ENCODE measurements around the gene KIF1A. TPM values are rescaled to one million over a fixed set of nuclear protein-coding genes. Genes with fewer than 3 reads are reported as not detected.
A peak's percentile ranks its signal among the peaks of the same experiment; 100 is the strongest.

Gene KIF1A
- total RNA-seq, 1 donor from 2014 or later = 29.9 TPM

- Histone ChIP-seq H3K9me3 (ENCODE audit: low read depth) (no peaks in the 10 kb centered on the region), H3K36me3 (no peaks in the 10 kb centered on the region), H3K27ac (no peak within 1 kb of the TSS), H3K4me3 (no peak within 1 kb of the TSS), H4K20me1 (ENCODE audit: low read depth) (no peaks in the 10 kb centered on the region), H3K9ac (no peak within 1 kb of the TSS), H3F3A (ENCODE audit: low read depth) (no peaks in the 10 kb centered on the region), H3K4me1 (no peaks in the 10 kb centered on the region), H3K4me2 (no peak within 1 kb of the TSS), H3K27me3 (no peaks in the 10 kb centered on the region), H2AFZ (replicated peaks) (no peak within 1 kb of the TSS), H3K79me2 (ENCODE audit: low read depth) (no peaks in the 10 kb centered on the region)
- Mint-ChIP-seq H3K36me3 (no peaks in the 10 kb centered on the region), H3K4me1 (peaks cover 10% of the 10 kb centered on the region), H3K27ac (peak within 1 kb of the TSS; percentile 42), H3K27me3 (ENCODE audit: insufficient read depth, low read depth) (peaks cover 3% of the 10 kb centered on the region), H3K4me3 (no peak within 1 kb of the TSS), H3K9me3 (no peaks in the 10 kb centered on the region)
- TF ChIP-seq EZH2 (IDR thresholded peaks at IDR 0.05) (no peak), EZH2phosphoT487 (IDR thresholded peaks at IDR 0.05) (no peak), CTCF (IDR thresholded peaks at IDR 0.05) (no peak)
- DNase-seq (ENCODE audit: low spot score) = no peak
Measured at GRCh38 chr2:240868286-240869108, 48.5 kb upstream of the KIF1A start, which contains the start of gene AGXT. TSS of gene AGXT (plus strand) at chr2:240868824. CDS start at chr2:240868866, 42 bp downstream.

GRCh38 chr2:240865391-240865790 lies 45.4 kb upstream of the KIF1A start:
- Histone ChIP-seq H3F3A (ENCODE audit: low read depth) (no peaks in the 10 kb centered on the region), H3K27me3 (no peaks in the 10 kb centered on the region), H3K4me3 (no peak overlapping the region), H3K9me3 (ENCODE audit: low read depth) (no peaks in the 10 kb centered on the region), H3K4me2 (no peak overlapping the region), H3K27ac (no peak overlapping the region), H3K36me3 (no peaks in the 10 kb centered on the region), H3K79me2 (ENCODE audit: low read depth) (no peaks in the 10 kb centered on the region), H3K9ac (no peak overlapping the region), H3K4me1 (no peaks in the 10 kb centered on the region), H2AFZ (replicated peaks) (no peak overlapping the region), H4K20me1 (ENCODE audit: low read depth) (no peaks in the 10 kb centered on the region)
- no peak for TF ChIP-seq CTCF (IDR thresholded peaks at IDR 0.05)
- no peak for TF ChIP-seq EZH2phosphoT487 (IDR thresholded peaks at IDR 0.05)
- TF ChIP-seq EZH2 (IDR thresholded peaks at IDR 0.05) = no peak
- Mint-ChIP-seq H3K9me3 (no peaks in the 10 kb centered on the region), H3K36me3 (no peaks in the 10 kb centered on the region), H3K27me3 (ENCODE audit: insufficient read depth, low read depth) (peaks cover 3% of the 10 kb centered on the region), H3K4me3 (no peak overlapping the region), H3K4me1 (peaks cover 10% of the 10 kb centered on the region), H3K27ac (no peak overlapping the region)
- no peak for DNase-seq (ENCODE audit: low spot score)

- H3K27ac ChIP-seq = no peak overlapping the region
- no peaks in the 10 kb centered on the region for H3K79me2 ChIP-seq (ENCODE audit: low read depth)
- H3K4me2 ChIP-seq = no peak overlapping the region
- Mint-ChIP-seq H3K27me3 (ENCODE audit: insufficient read depth, low read depth) (peaks cover 3% of the 10 kb centered on the region), H3K9me3 (no peaks in the 10 kb centered on the region), H3K4me3 (no peak overlapping the region), H3K27ac (no peak overlapping the region), H3K36me3 (no peaks in the 10 kb centered on the region), H3K4me1 (peaks cover 10% of the 10 kb centered on the region)
- no peak overlapping the region for H2AFZ ChIP-seq (replicated peaks)
- no peaks in the 10 kb centered on the region for H3F3A ChIP-seq (ENCODE audit: low read depth)
- H3K4me1 ChIP-seq = no peaks in the 10 kb centered on the region
- H3K27me3 ChIP-seq = no peaks in the 10 kb centered on the region
- no peaks in the 10 kb centered on the region for H3K36me3 ChIP-seq
- H3K4me3 ChIP-seq = no peak overlapping the region
- H3K9ac ChIP-seq = no peak overlapping the region
- no peak for DNase-seq (ENCODE audit: low spot score)
- H3K9me3 ChIP-seq (ENCODE audit: low read depth) = no peaks in the 10 kb centered on the region
- no peaks in the 10 kb centered on the region for H4K20me1 ChIP-seq (ENCODE audit: low read depth)
- TF ChIP-seq EZH2phosphoT487 (IDR thresholded peaks at IDR 0.05) (no peak), CTCF (IDR thresholded peaks at IDR 0.05) (no peak), EZH2 (IDR thresholded peaks at IDR 0.05) (no peak)
Measured at GRCh38 chr2:240864475-240864874, 44.5 kb upstream of the KIF1A start.
